SH-SY5Y (cell line): ENCODE data around the gene MICAL3.

Experiments used
- GATA2 ChIP-seq: IDR thresholded peaks from 2 replicates; pipeline ENCODE4 v1.6.1; 2011; ENCODE audit warnings: mild to moderate bottlenecking, low read depth, low read length
- GATA3 ChIP-seq: IDR thresholded peaks from 2 replicates; pipeline ENCODE4 v1.6.1; 2011; ENCODE audit warnings: low read depth, mild to moderate bottlenecking, low read length, moderate library complexity

GRCh38 chr22:17973217-17973616 lies 51.1 kb downstream of the MICAL3 start:
- TF ChIP-seq GATA2 (no peak), GATA3 (no peak)
